Type B pancreatic cell (in vitro differentiated cells): ENCODE data around the gene SOAT2. TPM values are rescaled to one million over a fixed set of nuclear protein-coding genes. Genes with fewer than 3 reads are reported as not detected.

ENCODE experiments used
- DNase-seq: peaks from one replicate; pipeline ENCODE4 v3.0.0; 2021; ENCODE audit warnings: mixed read lengths; ENCODE audit not compliant: unreplicated experiment; ENCODE audit errors: extremely low spot score
- H3K27ac Mint-ChIP-seq: 2 replicates; pipeline ENCODE4 v1.8.0; 2021; ENCODE audit warnings: mild to moderate bottlenecking, mixed read lengths
- H3K27me3 Mint-ChIP-seq: 2 replicates; pipeline ENCODE4 v1.8.0; 2021; ENCODE audit warnings: mixed read lengths
- H3K36me3 Mint-ChIP-seq: 2 replicates; pipeline ENCODE4 v1.8.0; 2021; ENCODE audit warnings: mixed read lengths
- H3K4me1 Mint-ChIP-seq: one replicate; pipeline ENCODE4 v1.8.0; 2021; ENCODE audit warnings: mixed read lengths; ENCODE audit not compliant: unreplicated experiment
- H3K4me3 Mint-ChIP-seq: 2 replicates; pipeline ENCODE4 v1.8.0; 2021; ENCODE audit warnings: mild to moderate bottlenecking, mixed read lengths
- H3K9me3 Mint-ChIP-seq: 2 replicates; pipeline ENCODE4 v1.8.0; 2021; ENCODE audit warnings: mixed read lengths
- total RNA-seq: library from RNA; stranded (reverse); gene quantifications from 2 replicates; pipeline ENCODE4 v1.2.1, GENCODE V29; 2021; ENCODE audit warnings: low replicate concordance
- TF ChIP-seq, protein P1 (sequence below): fragments of 200-600 bp; sonication (generic); conservative IDR thresholded peaks from 2 replicates; pipeline ENCODE4 v1.5.0; 2021; ENCODE audit warnings: antibody characterized with exemption, mild to moderate bottlenecking

SOAT2 gene
- total RNA-seq, 1 donor from 2014 or later = 0.97 TPM

DNA sequence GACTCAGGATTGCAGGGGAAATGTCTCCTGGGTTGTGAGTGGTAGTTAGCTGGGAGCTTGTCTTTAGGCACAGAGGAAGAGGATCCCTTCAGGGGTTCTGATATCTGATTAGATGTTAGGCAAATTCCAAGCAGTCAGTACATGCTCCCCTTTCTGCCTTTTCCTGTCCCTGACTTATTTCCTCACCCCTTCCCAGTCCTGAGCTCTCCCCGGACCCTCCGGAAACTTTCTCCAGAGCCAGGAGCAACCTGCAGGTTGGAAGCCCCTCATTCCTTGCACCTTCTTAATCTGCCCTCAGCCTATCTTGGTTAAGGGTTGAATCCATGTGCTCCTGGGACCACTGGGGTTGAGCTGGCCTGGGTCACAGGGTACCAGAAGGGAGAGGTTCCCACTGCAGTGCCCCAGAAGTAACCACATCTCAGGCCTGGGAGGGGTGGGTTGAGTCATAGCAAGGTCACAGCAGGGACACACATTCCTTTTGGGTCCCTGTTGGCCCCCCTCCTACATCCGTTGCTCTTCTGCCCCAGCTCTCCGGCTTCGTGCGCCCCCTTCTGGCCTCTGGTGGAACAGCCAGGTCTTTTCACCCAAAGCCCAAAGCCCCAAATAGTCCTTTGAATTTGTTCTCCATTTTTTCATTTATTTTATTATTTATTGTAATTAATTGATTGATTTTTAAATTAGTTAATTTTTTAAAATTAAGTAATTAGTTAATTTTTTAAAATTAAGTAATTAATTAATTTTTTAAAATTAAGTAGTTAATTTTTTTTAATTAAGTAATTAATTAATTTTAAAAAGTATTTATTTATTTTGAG is 4.0 kb upstream of the SOAT2 start:
- H3K4me3 Mint-ChIP-seq = peak overlapping the region; percentile 92
- peaks cover 30% of the 10 kb centered on the region for H3K4me1 Mint-ChIP-seq
- peaks cover 30% of the 10 kb centered on the region for H3K27me3 Mint-ChIP-seq
- no peaks in the 10 kb centered on the region for H3K9me3 Mint-ChIP-seq
- TF ChIP-seq, protein P1, sequence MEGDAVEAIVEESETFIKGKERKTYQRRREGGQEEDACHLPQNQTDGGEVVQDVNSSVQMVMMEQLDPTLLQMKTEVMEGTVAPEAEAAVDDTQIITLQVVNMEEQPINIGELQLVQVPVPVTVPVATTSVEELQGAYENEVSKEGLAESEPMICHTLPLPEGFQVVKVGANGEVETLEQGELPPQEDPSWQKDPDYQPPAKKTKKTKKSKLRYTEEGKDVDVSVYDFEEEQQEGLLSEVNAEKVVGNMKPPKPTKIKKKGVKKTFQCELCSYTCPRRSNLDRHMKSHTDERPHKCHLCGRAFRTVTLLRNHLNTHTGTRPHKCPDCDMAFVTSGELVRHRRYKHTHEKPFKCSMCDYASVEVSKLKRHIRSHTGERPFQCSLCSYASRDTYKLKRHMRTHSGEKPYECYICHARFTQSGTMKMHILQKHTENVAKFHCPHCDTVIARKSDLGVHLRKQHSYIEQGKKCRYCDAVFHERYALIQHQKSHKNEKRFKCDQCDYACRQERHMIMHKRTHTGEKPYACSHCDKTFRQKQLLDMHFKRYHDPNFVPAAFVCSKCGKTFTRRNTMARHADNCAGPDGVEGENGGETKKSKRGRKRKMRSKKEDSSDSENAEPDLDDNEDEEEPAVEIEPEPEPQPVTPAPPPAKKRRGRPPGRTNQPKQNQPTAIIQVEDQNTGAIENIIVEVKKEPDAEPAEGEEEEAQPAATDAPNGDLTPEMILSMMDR = peak; percentile 100
- H3K36me3 Mint-ChIP-seq = no peaks in the 10 kb centered on the region
- DNase-seq = peak; percentile 88
- peak overlapping the region; percentile 92 for H3K27ac Mint-ChIP-seq

DNA sequence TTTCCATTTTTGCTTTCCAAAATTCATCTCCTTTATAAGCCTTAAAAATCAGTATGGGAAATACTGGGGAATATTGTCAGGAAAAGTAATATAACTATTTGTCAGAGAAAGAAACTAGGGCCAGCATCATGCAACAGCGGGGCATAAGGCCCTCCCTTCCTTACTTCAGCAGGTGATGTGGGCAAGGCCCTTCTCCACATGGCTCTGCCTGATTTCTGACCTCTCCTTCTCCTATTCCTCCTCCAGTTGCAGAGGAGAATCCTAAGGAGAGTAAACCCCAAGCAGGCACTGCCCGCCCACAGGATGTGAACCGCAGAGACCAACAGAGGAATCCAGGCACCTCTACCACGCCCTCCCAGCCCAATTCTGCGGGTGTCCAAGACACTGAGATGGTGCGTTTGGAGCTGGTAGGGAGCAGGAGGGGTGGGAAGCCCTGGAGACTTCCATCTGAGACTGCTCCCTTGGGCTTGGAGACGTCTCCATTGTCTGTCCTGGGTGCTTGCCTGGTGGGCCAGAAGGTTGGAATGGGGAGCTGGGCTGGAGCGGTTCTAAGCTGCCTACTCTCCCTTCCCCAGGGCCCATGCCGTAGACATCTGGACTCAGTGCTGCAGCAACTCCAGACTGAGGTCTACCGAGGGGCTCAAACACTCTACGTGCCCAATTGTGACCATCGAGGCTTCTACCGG is 2.7 kb upstream of the SOAT2 start:
- no peaks in the 10 kb centered on the region for H3K9me3 Mint-ChIP-seq
- peaks cover 27% of the 10 kb centered on the region for H3K4me1 Mint-ChIP-seq
- no peak overlapping the region for H3K4me3 Mint-ChIP-seq
- DNase-seq = no peak
- H3K27ac Mint-ChIP-seq = no peak overlapping the region
- H3K27me3 Mint-ChIP-seq = peaks cover 27% of the 10 kb centered on the region
- H3K36me3 Mint-ChIP-seq = no peaks in the 10 kb centered on the region
- TF ChIP-seq, protein P1 = no peak

GRCh38 chr12:53101266-53101665 is 2.0 kb upstream of the SOAT2 start:
- Mint-ChIP-seq H3K27me3 (peaks cover 24% of the 10 kb centered on the region), H3K27ac (no peak overlapping the region), H3K4me1 (peaks cover 29% of the 10 kb centered on the region), H3K36me3 (no peaks in the 10 kb centered on the region), H3K9me3 (no peaks in the 10 kb centered on the region), H3K4me3 (no peak overlapping the region)
- TF ChIP-seq, protein P1 = no peak
- DNase-seq = no peak

- Mint-ChIP-seq H3K4me1 (peaks cover 21% of the 10 kb centered on the region), H3K36me3 (no peaks in the 10 kb centered on the region), H3K4me3 (peak overlapping the region; percentile 8), H3K9me3 (no peaks in the 10 kb centered on the region), H3K27ac (peak overlapping the region; percentile 73), H3K27me3 (peaks cover 16% of the 10 kb centered on the region)
- no peak for DNase-seq
- TF ChIP-seq, protein P1 = no peak
Measured at GRCh38 chr12:53101931-53102781, 1.1 kb upstream of the SOAT2 start.

- TF ChIP-seq, protein P1 = no peak
- Mint-ChIP-seq H3K27me3 (peaks cover 6% of the 10 kb centered on the region), H3K27ac (no peak overlapping the region), H3K4me1 (peaks cover 10% of the 10 kb centered on the region), H3K9me3 (no peaks in the 10 kb centered on the region), H3K36me3 (no peaks in the 10 kb centered on the region), H3K4me3 (no peak overlapping the region)
- DNase-seq = no peak
Measured at GRCh38 chr12:53103860-53104305, 597 bp downstream of the SOAT2 start.
